ENCODE data around the gene DUSP6. TPM values are rescaled to one million over a fixed set of nuclear protein-coding genes. Genes with fewer than 3 reads are reported as not detected.

Gene DUSP6
- total and polyA plus RNA-seq, 8 donors: 5.3 to 26.1 (median 12.8) TPM

DNA sequence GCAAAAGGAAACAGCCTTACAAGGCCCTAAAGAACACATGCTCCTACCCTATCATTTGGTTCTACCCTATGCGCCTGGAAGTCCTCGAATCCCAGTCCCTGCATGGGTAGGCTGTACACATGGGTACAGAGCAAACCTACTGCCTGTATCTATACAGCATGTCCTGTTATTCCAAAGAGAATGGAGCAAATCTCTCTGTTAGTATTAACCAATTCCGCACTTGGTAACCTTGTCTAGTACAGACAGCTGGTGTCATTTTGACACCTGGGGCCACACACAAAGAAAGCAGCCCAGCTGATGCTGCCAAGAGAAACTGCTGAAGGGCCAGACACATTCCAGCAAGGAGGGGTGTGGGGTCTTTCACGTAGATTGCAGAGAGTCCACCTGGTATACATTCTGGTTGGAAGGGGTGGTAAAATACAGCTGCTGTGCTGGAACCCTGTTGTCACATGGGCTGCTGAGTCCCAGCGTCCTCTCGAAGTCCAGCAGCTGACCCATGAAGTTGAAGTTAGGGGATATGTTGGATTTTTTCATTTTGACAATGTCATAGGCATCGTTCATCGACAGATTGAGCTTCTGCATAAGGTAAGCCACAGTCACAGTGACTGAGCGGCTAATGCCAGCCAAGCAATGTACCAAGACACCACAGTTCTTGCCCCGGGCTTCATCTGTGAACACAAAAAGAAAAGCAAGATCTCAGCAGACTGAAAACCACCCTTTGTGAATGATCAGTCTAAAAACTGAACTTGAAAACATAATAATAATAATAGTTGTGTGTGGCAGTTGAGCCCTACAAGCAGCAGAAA is 3.2 kb downstream of the DUSP6 start:
- DNase-seq: no peak

DNA sequence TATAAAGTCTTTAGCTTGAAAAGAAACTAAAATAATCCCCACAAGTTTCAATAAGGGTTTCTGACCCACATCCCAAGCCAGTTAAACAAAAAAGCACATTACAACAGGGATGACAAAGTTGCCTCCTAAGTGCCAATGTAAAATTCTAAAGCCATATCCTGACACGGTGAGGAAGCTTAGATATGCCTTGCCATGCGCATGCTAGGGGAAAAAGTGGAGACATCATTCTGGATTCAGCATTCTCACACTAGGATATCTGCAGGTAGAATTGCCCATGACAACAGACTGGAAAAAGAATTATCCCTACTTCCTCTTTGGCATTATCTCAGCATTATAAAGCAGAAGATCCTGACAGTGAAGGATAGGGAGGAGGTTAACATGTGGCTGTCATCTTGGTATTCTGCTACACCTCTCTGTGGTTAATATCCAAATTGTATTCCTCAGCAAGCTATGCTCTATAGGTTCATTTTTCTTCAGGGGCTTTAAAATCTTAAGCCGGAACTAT is 4.9 kb downstream of the DUSP6 start:
- no peaks in the 10 kb centered on the region for H3K36me3 ChIP-seq
- FAIRE-seq (no peak), DNase-seq (no peak), ATAC-seq (no peak)
- 87 to 89% methylated on average over 3 of the region's 3 CpGs for WGBS, 2 donors
- H3K4me1 ChIP-seq: peaks cover 21 to 52% (median 49%) of the 10 kb centered on the region in 3 donors
- peak overlapping the region in 1 of 4 donors; percentile 4 for H3K4me3 ChIP-seq
- TF ChIP-seq, protein P1, sequence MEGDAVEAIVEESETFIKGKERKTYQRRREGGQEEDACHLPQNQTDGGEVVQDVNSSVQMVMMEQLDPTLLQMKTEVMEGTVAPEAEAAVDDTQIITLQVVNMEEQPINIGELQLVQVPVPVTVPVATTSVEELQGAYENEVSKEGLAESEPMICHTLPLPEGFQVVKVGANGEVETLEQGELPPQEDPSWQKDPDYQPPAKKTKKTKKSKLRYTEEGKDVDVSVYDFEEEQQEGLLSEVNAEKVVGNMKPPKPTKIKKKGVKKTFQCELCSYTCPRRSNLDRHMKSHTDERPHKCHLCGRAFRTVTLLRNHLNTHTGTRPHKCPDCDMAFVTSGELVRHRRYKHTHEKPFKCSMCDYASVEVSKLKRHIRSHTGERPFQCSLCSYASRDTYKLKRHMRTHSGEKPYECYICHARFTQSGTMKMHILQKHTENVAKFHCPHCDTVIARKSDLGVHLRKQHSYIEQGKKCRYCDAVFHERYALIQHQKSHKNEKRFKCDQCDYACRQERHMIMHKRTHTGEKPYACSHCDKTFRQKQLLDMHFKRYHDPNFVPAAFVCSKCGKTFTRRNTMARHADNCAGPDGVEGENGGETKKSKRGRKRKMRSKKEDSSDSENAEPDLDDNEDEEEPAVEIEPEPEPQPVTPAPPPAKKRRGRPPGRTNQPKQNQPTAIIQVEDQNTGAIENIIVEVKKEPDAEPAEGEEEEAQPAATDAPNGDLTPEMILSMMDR (IDR thresholded peaks at IDR 0.05): no peak
- intact Hi-C loops (cut with DNase I): no loop called here
- H3K27me3 ChIP-seq: no peaks in the 10 kb centered on the region
- peak overlapping the region in 2 of 4 donors; percentile 48 to 50 for H3K27ac ChIP-seq
- H3K9me3 ChIP-seq: no peaks in the 10 kb centered on the region

More for the DNA sequence above, 3.2 kb downstream of the DUSP6 start:
- Histone ChIP-seq H3K4me3 (peak overlapping the region in 2 of 4 donors; percentile 69 to 82), H3K4me1 (peaks cover 17 to 40% (median 39%) of the 10 kb centered on the region in 3 donors), H3K27ac (no peak overlapping the region), H3K36me3 (no peaks in the 10 kb centered on the region), H3K9me3 (no peaks in the 10 kb centered on the region), H3K27me3 (no peaks in the 10 kb centered on the region)
- FAIRE-seq (no peak), ATAC-seq (no peak)
- intact Hi-C loops (cut with DNase I): no loop called here
- WGBS, 2 donors: 69 to 81% methylated on average over 10 of the region's 10 CpGs
- TF ChIP-seq, protein P1 (IDR thresholded peaks at IDR 0.05): no peak

DNA sequence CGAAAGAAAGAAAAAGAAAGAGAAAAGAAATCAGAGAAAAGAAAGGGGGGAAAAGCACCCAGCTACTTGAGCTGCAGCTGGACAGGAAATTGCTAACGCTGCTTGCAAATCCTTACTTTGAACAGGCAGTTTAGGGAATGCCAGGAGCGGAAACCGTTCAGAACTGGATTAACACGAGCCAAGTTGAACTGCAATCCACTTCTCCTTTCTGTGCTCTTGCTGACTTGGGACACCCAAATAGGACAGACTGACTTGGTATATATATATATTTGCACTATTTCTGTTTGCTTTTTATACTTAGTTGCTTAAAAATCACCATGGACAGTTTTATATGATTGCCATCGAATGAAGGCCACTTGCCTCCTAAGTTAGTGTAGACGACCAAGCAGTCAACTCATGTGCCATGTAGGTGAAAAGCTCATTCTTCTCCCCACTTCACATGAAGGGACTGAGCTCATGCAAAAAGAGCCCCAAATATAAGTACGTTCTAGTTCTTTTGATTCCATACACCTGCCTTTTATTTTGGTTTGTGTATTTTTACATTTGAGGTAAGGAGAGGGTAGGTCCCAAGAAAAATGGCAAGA is 5.5 kb downstream of the DUSP6 start:
- Histone ChIP-seq H3K27me3 (no peaks in the 10 kb centered on the region), H3K4me3 (peak overlapping the region in 1 of 4 donors; percentile 4), H3K9me3 (no peaks in the 10 kb centered on the region), H3K36me3 (no peaks in the 10 kb centered on the region), H3K4me1 (peaks cover 21 to 52% (median 49%) of the 10 kb centered on the region in 3 donors), H3K27ac (peak overlapping the region in 3 of 4 donors; percentile 19 to 50 (median 48))
- DNase-seq (no peak), FAIRE-seq (no peak), ATAC-seq (peak in 1 of 4 donors; percentile 3)
- TF ChIP-seq, protein P1 (IDR thresholded peaks at IDR 0.05): no peak
- 52 to 58% methylated on average over 8 of the region's 8 CpGs for WGBS, 2 donors
- intact Hi-C loops (cut with DNase I): no loop called here

DNA sequence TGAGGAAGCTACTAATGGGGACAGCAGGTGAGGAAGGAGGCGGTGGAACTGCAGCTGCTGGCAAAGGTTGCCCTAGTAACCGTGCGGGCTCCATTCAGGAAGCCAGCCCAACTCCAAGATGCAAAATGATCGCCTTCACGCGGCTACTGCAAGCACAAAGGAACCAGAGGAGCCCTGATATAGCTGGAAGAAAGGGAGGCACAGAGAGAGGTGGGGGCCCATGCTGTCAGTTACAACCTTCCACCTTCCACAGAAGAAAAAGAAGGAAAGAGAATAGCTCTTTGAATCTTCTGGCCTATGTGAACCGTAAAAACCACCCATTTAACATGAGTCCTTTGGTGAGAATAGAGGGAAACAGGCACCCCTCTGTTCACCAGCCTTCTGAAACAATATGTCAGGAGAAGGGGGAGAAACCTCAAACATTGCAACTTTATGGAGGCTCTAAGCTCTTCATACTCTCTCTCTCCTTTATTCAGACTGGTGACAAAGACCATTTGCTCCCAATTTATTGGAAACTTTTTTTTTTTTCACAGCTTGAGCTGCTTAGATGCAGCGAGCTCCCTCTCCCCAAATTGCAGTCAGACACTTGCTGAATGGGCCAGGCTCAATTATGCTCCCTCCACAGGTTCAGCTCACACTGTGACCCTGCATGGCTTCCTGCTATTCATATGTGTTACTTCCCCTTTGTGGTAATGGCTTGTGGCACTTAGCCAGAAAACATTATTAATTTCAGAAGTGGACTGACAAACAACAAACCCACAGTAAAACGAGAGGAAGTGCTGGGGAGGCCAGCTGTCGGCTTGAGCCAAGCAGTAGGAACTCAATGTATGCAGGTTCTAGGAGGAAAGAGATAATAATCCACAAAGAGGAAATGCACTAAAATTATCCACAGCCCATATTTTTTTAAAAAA is 6.2 kb downstream of the DUSP6 start:
- intact Hi-C loops (cut with DNase I): no loop called here
- FAIRE-seq (no peak), ATAC-seq (peak; percentile 53 to 63 (median 60)), DNase-seq (peak in 4 of 6 donors; percentile 39 to 60 (median 51))
- Histone ChIP-seq H3K27me3 (no peaks in the 10 kb centered on the region), H3K4me1 (peaks cover 21 to 52% (median 49%) of the 10 kb centered on the region in 3 donors), H3K36me3 (no peaks in the 10 kb centered on the region), H3K4me3 (peak overlapping the region in 1 of 4 donors; percentile 4), H3K9me3 (no peaks in the 10 kb centered on the region), H3K27ac (peak overlapping the region; percentile 9 to 50 (median 34))
- WGBS, 2 donors: 29 to 39% methylated on average over 10 of the region's 10 CpGs
- TF ChIP-seq, protein P1 (IDR thresholded peaks at IDR 0.05): no peak
